RWPE2 (cell line): ENCODE measurements around the gene COL4A2.

Experiments
- ATAC-seq: fragments of 200-7000 bp; cut with Tn5 transposase; 3 replicates; pipeline ENCODE4 v1.9.1; 2021; ENCODE audit warnings: low read depth
- DNase-seq: peaks from one replicate; pipeline ENCODE4 v3.0.0-alpha.2; 2020; ENCODE audit warnings: low spot score
- H3K27ac ChIP-seq: fragments of 450-650 bp; 2 replicates; pipeline ENCODE4 v1.5.1; 2017; ENCODE audit warnings: mild to moderate bottlenecking; ENCODE audit not compliant: poor library complexity, severe bottlenecking
- H3K27me3 ChIP-seq: fragments of 250-450 bp; sonication (Bioruptor Pico); 2 replicates; pipeline ENCODE4 v1.5.1; 2021; ENCODE audit warnings: mild to moderate bottlenecking, moderate library complexity; ENCODE audit not compliant: insufficient read depth, poor library complexity, severe bottlenecking
- H3K36me3 ChIP-seq: fragments of 250-450 bp; sonication (Bioruptor Pico); 2 replicates; pipeline ENCODE4 v1.5.1; 2020; ENCODE audit warnings: low read depth, mild to moderate bottlenecking, moderate library complexity
- H3K4me1 ChIP-seq: fragments of 250-450 bp; sonication (Bioruptor Pico); 2 replicates; pipeline ENCODE4 v1.5.1; 2021; ENCODE audit warnings: mild to moderate bottlenecking, moderate library complexity; ENCODE audit not compliant: insufficient read depth, poor library complexity, severe bottlenecking
- H3K4me3 ChIP-seq: fragments of 250-450 bp; sonication (Bioruptor Pico); 2 replicates; pipeline ENCODE4 v1.5.1; 2021; ENCODE audit warnings: mild to moderate bottlenecking, moderate library complexity; ENCODE audit not compliant: severe bottlenecking
- H3K9me3 ChIP-seq: fragments of 250-450 bp; sonication (Bioruptor Pico); 2 replicates; pipeline ENCODE4 v1.5.1; 2021; ENCODE audit warnings: mild to moderate bottlenecking, moderate library complexity; ENCODE audit not compliant: severe bottlenecking
- TF ChIP-seq, protein P1 (sequence below): fragments of 450-650 bp; IDR thresholded peaks from one replicate; pipeline ENCODE4 v1.5.1; 2017; ENCODE audit warnings: mild to moderate bottlenecking, moderate library complexity; ENCODE audit not compliant: poor library complexity, severe bottlenecking

COL4A2 gene

DNA sequence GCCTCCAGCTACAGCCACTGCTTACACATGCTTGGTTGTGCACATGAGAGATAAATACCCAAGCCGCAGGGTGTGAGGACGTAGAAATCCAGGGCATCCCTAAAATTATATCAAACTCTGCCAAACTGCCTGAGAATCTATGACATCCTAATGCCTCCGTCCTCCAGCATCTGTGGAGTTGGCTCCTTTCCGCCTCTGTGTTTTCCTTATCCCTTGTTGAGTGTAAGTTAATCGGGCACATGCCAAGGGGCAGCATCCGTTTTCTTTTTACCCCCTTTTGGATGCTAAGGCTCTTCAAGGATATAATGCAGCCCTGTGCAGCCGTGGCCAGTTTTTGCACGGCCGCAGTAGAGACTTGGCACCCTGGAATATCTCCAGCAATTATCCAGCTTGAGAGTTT lies 66.5 kb downstream of the COL4A2 start:
- TF ChIP-seq, protein P1, sequence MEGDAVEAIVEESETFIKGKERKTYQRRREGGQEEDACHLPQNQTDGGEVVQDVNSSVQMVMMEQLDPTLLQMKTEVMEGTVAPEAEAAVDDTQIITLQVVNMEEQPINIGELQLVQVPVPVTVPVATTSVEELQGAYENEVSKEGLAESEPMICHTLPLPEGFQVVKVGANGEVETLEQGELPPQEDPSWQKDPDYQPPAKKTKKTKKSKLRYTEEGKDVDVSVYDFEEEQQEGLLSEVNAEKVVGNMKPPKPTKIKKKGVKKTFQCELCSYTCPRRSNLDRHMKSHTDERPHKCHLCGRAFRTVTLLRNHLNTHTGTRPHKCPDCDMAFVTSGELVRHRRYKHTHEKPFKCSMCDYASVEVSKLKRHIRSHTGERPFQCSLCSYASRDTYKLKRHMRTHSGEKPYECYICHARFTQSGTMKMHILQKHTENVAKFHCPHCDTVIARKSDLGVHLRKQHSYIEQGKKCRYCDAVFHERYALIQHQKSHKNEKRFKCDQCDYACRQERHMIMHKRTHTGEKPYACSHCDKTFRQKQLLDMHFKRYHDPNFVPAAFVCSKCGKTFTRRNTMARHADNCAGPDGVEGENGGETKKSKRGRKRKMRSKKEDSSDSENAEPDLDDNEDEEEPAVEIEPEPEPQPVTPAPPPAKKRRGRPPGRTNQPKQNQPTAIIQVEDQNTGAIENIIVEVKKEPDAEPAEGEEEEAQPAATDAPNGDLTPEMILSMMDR = no peak
- no peak overlapping the region for H3K4me3 ChIP-seq
- H3K4me1 ChIP-seq = no peaks in the 10 kb centered on the region
- no peak for DNase-seq
- H3K36me3 ChIP-seq = peaks cover 5% of the 10 kb centered on the region; the same call in 1 of the 2 replicates
- ATAC-seq = no peak
- H3K27ac ChIP-seq = no peak overlapping the region
- H3K27me3 ChIP-seq = no peaks in the 10 kb centered on the region
- H3K9me3 ChIP-seq = no peaks in the 10 kb centered on the region

DNA sequence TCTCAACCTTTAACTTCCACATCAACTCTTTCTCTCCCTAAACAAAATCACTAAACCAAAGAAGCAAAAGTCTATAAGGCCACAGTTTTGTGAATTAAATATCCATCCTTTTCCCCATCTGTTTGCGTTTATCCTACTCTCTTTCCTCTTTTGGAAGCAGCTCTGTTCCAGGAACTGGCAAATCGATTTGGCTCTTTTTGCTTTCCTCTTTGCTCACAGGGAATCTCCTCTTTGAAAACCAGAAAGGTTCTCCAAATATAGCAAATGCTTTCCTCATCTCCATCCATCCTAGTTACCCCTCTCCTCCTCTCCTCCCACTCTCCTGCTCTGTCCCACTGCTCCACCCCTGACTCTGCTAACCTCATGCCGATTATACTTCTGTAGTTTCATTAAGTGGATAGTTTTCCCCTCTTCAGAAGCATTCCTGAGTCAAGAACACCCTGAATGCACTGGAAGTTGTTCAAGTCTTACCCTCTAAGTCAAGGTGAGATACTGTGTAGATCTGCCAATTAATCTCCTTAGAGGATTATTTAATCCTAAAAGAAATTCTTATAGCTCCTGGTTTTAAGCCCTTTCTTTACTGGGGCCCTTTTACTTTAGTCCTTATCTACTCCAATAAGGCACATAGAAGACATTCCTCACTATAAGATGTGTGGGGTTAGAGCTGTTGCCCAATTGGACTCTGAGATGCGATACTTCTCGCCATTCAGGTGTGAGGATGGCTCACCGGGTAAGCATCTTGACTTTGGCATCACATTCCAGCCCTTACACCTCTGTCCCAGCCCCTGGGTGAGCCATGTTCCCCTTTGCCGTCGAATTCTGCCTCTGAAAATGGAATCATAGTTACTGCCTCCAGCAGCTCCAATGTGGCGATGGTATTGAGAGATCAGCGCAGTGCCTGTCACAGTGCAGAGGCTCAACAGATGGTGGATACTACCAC lies 67.6 kb downstream of the COL4A2 start:
- DNase-seq = no peak
- H3K27me3 ChIP-seq = no peaks in the 10 kb centered on the region
- H3K9me3 ChIP-seq = no peaks in the 10 kb centered on the region
- TF ChIP-seq, protein P1 = no peak
- H3K36me3 ChIP-seq = peaks cover 5% of the 10 kb centered on the region; the same call in 1 of the 2 replicates
- no peaks in the 10 kb centered on the region for H3K4me1 ChIP-seq
- H3K4me3 ChIP-seq = no peak overlapping the region
- H3K27ac ChIP-seq = no peak overlapping the region
- ATAC-seq = no peak

DNA sequence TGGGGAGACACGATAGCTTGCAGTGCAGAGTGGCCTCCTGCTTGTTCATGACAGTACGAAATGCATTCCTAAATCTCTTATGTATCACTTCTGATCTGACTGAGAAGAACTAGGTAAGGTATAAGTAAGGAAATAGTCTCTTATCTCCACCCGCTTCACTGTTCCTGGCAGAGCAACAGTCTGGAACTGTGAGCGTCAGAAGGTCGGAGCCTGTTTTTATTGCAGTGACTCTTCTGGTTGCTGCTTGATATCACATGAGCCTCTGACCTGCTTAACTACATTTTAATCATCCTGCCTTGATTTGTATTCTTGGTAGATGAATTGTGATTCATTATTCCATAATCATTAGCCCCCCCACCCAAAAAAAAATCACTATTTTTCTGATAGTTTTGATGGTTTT lies 69.0 kb downstream of the COL4A2 start:
- no peak for ATAC-seq
- H3K9me3 ChIP-seq = no peaks in the 10 kb centered on the region
- H3K4me1 ChIP-seq = peaks cover 8% of the 10 kb centered on the region
- H3K4me3 ChIP-seq = no peak overlapping the region
- TF ChIP-seq, protein P1 = no peak
- DNase-seq = no peak
- H3K27ac ChIP-seq = no peak overlapping the region
- no peaks in the 10 kb centered on the region for H3K27me3 ChIP-seq
- peaks cover 5% of the 10 kb centered on the region; the same call in 1 of the 2 replicates for H3K36me3 ChIP-seq

DNA sequence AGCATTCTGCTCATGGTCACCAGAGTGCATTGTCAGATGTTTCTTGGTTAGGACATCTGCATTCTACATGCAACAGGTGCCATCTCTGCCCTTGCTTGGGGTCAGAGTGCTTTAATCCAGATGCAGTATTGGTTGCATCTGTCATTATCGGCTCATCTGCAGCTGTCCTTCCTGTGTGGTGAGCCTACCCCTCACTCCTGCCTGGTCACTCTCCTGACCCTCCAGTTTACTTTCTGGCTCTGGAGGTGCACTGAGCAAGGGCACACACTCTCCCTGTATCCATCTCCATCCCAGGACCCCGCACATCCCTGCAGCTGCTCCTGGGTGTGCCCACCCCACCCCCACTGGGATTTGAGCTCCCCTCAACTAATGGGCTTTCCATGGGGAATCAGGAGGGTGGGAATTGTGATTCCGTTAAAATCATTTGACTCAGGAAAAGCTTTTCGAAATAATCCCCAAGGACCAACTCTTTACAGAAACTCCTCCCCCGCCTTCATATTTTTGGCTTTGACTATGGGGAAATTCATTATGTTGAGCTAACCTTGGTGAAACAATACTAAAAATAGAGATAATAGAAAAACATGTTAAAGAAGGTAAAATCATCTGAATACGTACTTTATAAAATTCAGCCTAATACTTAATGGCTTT lies 70.2 kb downstream of the COL4A2 start:
- H3K4me3 ChIP-seq = no peak overlapping the region
- TF ChIP-seq, protein P1 = no peak
- ATAC-seq (no peak), DNase-seq (no peak)
- H3K27me3 ChIP-seq = no peaks in the 10 kb centered on the region
- H3K36me3 ChIP-seq = peaks cover 9% of the 10 kb centered on the region; the same call in 1 of the 2 replicates
- H3K4me1 ChIP-seq = peaks cover 18% of the 10 kb centered on the region
- H3K9me3 ChIP-seq = no peaks in the 10 kb centered on the region
- H3K27ac ChIP-seq = no peak overlapping the region
